ENCODE data around the gene SNRNP48.

SNRNP48 gene

GRCh38 chr6:7561153-7561964, 28.6 kb upstream of the SNRNP48 start:
- no peak overlapping the region for H3K27ac ChIP-seq (ENCODE audit: low read depth, low read length)
- no peaks in the 10 kb centered on the region for H3K36me3 ChIP-seq (ENCODE audit: insufficient read depth, low read length)
- no peak overlapping the region for H3K9ac ChIP-seq (ENCODE audit: low read length)
- H3K4me1 ChIP-seq (ENCODE audit: insufficient read depth, low read length), result no peaks in the 10 kb centered on the region
- H3K27me3 ChIP-seq (ENCODE audit: control insufficient read depth in 1 of 2, insufficient read depth in 2 of 2, low read length in 2 of 2), result peaks cover 0 to 4% of the 10 kb centered on the region in 2 donors
- H3K4me3 ChIP-seq (ENCODE audit: low read depth in 1 of 2, low read length in 2 of 2), result no peak overlapping the region
- no peaks in the 10 kb centered on the region for H3K9me3 ChIP-seq (ENCODE audit: low read length)

- Histone ChIP-seq H3K9ac (ENCODE audit: low read length) (no peak overlapping the region), H3K36me3 (ENCODE audit: insufficient read depth, low read length) (no peaks in the 10 kb centered on the region), H3K27me3 (ENCODE audit: control insufficient read depth in 1 of 2, insufficient read depth in 2 of 2, low read length in 2 of 2) (peaks cover 0 to 3% of the 10 kb centered on the region in 2 donors), H3K4me1 (ENCODE audit: insufficient read depth, low read length) (no peaks in the 10 kb centered on the region), H3K27ac (ENCODE audit: low read depth, low read length) (no peak overlapping the region), H3K9me3 (ENCODE audit: low read length) (no peaks in the 10 kb centered on the region), H3K4me3 (ENCODE audit: low read depth in 1 of 2, low read length in 2 of 2) (no peak overlapping the region)
Observed at GRCh38 chr6:7562769-7563168, 27.2 kb upstream of the SNRNP48 start.

- H3K9ac ChIP-seq (ENCODE audit: low read length), result no peak overlapping the region
- no peaks in the 10 kb centered on the region for H3K4me1 ChIP-seq (ENCODE audit: insufficient read depth, low read length)
- H3K27ac ChIP-seq (ENCODE audit: low read depth, low read length), result no peak overlapping the region
Observed at GRCh38 chr6:7566107-7566506, 23.9 kb upstream of the SNRNP48 start.

GRCh38 chr6:7566617-7567173, 23.3 kb upstream of the SNRNP48 start:
- H3K9me3 ChIP-seq (ENCODE audit: low read length), result no peaks in the 10 kb centered on the region
- no peaks in the 10 kb centered on the region for H3K4me1 ChIP-seq (ENCODE audit: insufficient read depth, low read length)
- no peak overlapping the region for H3K9ac ChIP-seq (ENCODE audit: low read length)
- H3K4me3 ChIP-seq (ENCODE audit: low read depth in 1 of 2, low read length in 2 of 2), result no peak overlapping the region
- H3K36me3 ChIP-seq (ENCODE audit: insufficient read depth, low read length), result no peaks in the 10 kb centered on the region
- H3K27me3 ChIP-seq (ENCODE audit: control insufficient read depth in 1 of 2, insufficient read depth in 2 of 2, low read length in 2 of 2), result no peaks in the 10 kb centered on the region
- H3K27ac ChIP-seq (ENCODE audit: low read depth, low read length), result no peak overlapping the region

More at GRCh38 chr6:7566107-7566506, 23.9 kb upstream of the SNRNP48 start:
- Histone ChIP-seq H3K9me3 (ENCODE audit: low read length) (no peaks in the 10 kb centered on the region), H3K4me3 (ENCODE audit: low read depth in 1 of 2, low read length in 2 of 2) (no peak overlapping the region), H3K36me3 (ENCODE audit: insufficient read depth, low read length) (no peaks in the 10 kb centered on the region), H3K27me3 (ENCODE audit: control insufficient read depth in 1 of 2, insufficient read depth in 2 of 2, low read length in 2 of 2) (no peaks in the 10 kb centered on the region)

GRCh38 chr6:7568021-7568420, 22.0 kb upstream of the SNRNP48 start:
- Histone ChIP-seq H3K9me3 (ENCODE audit: low read length) (no peaks in the 10 kb centered on the region), H3K27ac (ENCODE audit: low read depth, low read length) (no peak overlapping the region), H3K9ac (ENCODE audit: low read length) (no peak overlapping the region), H3K36me3 (ENCODE audit: insufficient read depth, low read length) (no peaks in the 10 kb centered on the region), H3K4me1 (ENCODE audit: insufficient read depth, low read length) (no peaks in the 10 kb centered on the region), H3K4me3 (ENCODE audit: low read depth in 1 of 2, low read length in 2 of 2) (no peak overlapping the region), H3K27me3 (ENCODE audit: control insufficient read depth in 1 of 2, insufficient read depth in 2 of 2, low read length in 2 of 2) (no peaks in the 10 kb centered on the region)

GRCh38 chr6:7569082-7569481, 20.9 kb upstream of the SNRNP48 start:
- H3K36me3 ChIP-seq (ENCODE audit: insufficient read depth, low read length), result no peaks in the 10 kb centered on the region
- no peak overlapping the region for H3K9ac ChIP-seq (ENCODE audit: low read length)
- H3K9me3 ChIP-seq (ENCODE audit: low read length), result no peaks in the 10 kb centered on the region
- H3K4me1 ChIP-seq (ENCODE audit: insufficient read depth, low read length), result no peaks in the 10 kb centered on the region
- H3K4me3 ChIP-seq (ENCODE audit: low read depth in 1 of 2, low read length in 2 of 2), result no peak overlapping the region
- H3K27me3 ChIP-seq (ENCODE audit: control insufficient read depth in 1 of 2, insufficient read depth in 2 of 2, low read length in 2 of 2), result no peaks in the 10 kb centered on the region
- no peak overlapping the region for H3K27ac ChIP-seq (ENCODE audit: low read depth, low read length)

- H3K4me1 ChIP-seq (ENCODE audit: insufficient read depth, low read length), result peaks cover 6% of the 10 kb centered on the region
- no peaks in the 10 kb centered on the region for H3K36me3 ChIP-seq (ENCODE audit: insufficient read depth, low read length)
Observed at GRCh38 chr6:7572213-7572943, 17.6 kb upstream of the SNRNP48 start.

GRCh38 chr6:7574500-7574899, 15.5 kb upstream of the SNRNP48 start:
- Histone ChIP-seq H3K27me3 (ENCODE audit: control insufficient read depth in 1 of 2, insufficient read depth in 2 of 2, low read length in 2 of 2) (no peaks in the 10 kb centered on the region), H3K9me3 (ENCODE audit: low read length) (no peaks in the 10 kb centered on the region), H3K9ac (ENCODE audit: low read length) (no peak overlapping the region), H3K4me1 (ENCODE audit: insufficient read depth, low read length) (peaks cover 6% of the 10 kb centered on the region), H3K36me3 (ENCODE audit: insufficient read depth, low read length) (no peaks in the 10 kb centered on the region), H3K4me3 (ENCODE audit: low read depth in 1 of 2, low read length in 2 of 2) (no peak overlapping the region), H3K27ac (ENCODE audit: low read depth, low read length) (no peak overlapping the region)

More at GRCh38 chr6:7572213-7572943, 17.6 kb upstream of the SNRNP48 start:
- H3K27ac ChIP-seq (ENCODE audit: low read depth, low read length), result no peak overlapping the region
- no peak overlapping the region for H3K4me3 ChIP-seq (ENCODE audit: low read depth in 1 of 2, low read length in 2 of 2)
- H3K9me3 ChIP-seq (ENCODE audit: low read length), result no peaks in the 10 kb centered on the region
- H3K9ac ChIP-seq (ENCODE audit: low read length), result no peak overlapping the region
- no peaks in the 10 kb centered on the region for H3K27me3 ChIP-seq (ENCODE audit: control insufficient read depth in 1 of 2, insufficient read depth in 2 of 2, low read length in 2 of 2)

- H3K36me3 ChIP-seq (ENCODE audit: insufficient read depth, low read length), result no peaks in the 10 kb centered on the region
Observed at GRCh38 chr6:7578516-7578915, 11.5 kb upstream of the SNRNP48 start.

GRCh38 chr6:7578931-7579330, 11.1 kb upstream of the SNRNP48 start:
- Histone ChIP-seq H3K27me3 (ENCODE audit: control insufficient read depth in 1 of 2, insufficient read depth in 2 of 2, low read length in 2 of 2) (no peaks in the 10 kb centered on the region), H3K9ac (ENCODE audit: low read length) (no peak overlapping the region), H3K9me3 (ENCODE audit: low read length) (no peaks in the 10 kb centered on the region), H3K4me3 (ENCODE audit: low read depth in 1 of 2, low read length in 2 of 2) (no peak overlapping the region), H3K36me3 (ENCODE audit: insufficient read depth, low read length) (no peaks in the 10 kb centered on the region), H3K27ac (ENCODE audit: low read depth, low read length) (no peak overlapping the region), H3K4me1 (ENCODE audit: insufficient read depth, low read length) (peaks cover 6% of the 10 kb centered on the region)

More at GRCh38 chr6:7578516-7578915, 11.5 kb upstream of the SNRNP48 start:
- Histone ChIP-seq H3K9me3 (ENCODE audit: low read length) (no peaks in the 10 kb centered on the region), H3K4me3 (ENCODE audit: low read depth in 1 of 2, low read length in 2 of 2) (no peak overlapping the region), H3K27ac (ENCODE audit: low read depth, low read length) (no peak overlapping the region), H3K9ac (ENCODE audit: low read length) (no peak overlapping the region), H3K4me1 (ENCODE audit: insufficient read depth, low read length) (peaks cover 6% of the 10 kb centered on the region), H3K27me3 (ENCODE audit: control insufficient read depth in 1 of 2, insufficient read depth in 2 of 2, low read length in 2 of 2) (no peaks in the 10 kb centered on the region)

GRCh38 chr6:7579851-7580250, 10.1 kb upstream of the SNRNP48 start:
- Histone ChIP-seq H3K4me3 (ENCODE audit: low read depth in 1 of 2, low read length in 2 of 2) (no peak overlapping the region), H3K9me3 (ENCODE audit: low read length) (no peaks in the 10 kb centered on the region), H3K4me1 (ENCODE audit: insufficient read depth, low read length) (no peaks in the 10 kb centered on the region), H3K9ac (ENCODE audit: low read length) (no peak overlapping the region), H3K36me3 (ENCODE audit: insufficient read depth, low read length) (no peaks in the 10 kb centered on the region), H3K27ac (ENCODE audit: low read depth, low read length) (no peak overlapping the region), H3K27me3 (ENCODE audit: control insufficient read depth in 1 of 2, insufficient read depth in 2 of 2, low read length in 2 of 2) (no peaks in the 10 kb centered on the region)

Measured in muscle layer of colon (tissue), 2 donors.